ENCODE data around the gene THSD4.

THSD4 gene

GRCh38 chr15:71097890-71098289 is 17.4 kb upstream of the THSD4 start:
- WGBS, 2 experiments (ENCODE audit: insufficient coverage in 2 of 2), result 86% methylated on average over 1 of the region's 4 CpGs; no CpG with 5 or more reads in 1 of the 2 experiments
- peaks cover 12% of the 10 kb centered on the region for H3K4me1 ChIP-seq (ENCODE audit: control insufficient read depth, insufficient read depth, low read length, poor library complexity, severe bottlenecking)
- no peaks in the 10 kb centered on the region for H3K36me3 ChIP-seq (ENCODE audit: control insufficient read depth, insufficient read depth, low read length)
- no peaks in the 10 kb centered on the region for H3K9me3 ChIP-seq (ENCODE audit: control insufficient read depth, low read length)
- no peak overlapping the region for H3K27ac ChIP-seq (ENCODE audit: low read depth, low read length, severe bottlenecking)
- no peak overlapping the region for H3K4me3 ChIP-seq (ENCODE audit: extremely low read depth, insufficient read depth, low read length, poor library complexity, severe bottlenecking)

GRCh38 chr15:71098920-71099319 is 16.4 kb upstream of the THSD4 start:
- Histone ChIP-seq H3K4me1 (ENCODE audit: control insufficient read depth, insufficient read depth, low read length, poor library complexity, severe bottlenecking) (peaks cover 12% of the 10 kb centered on the region), H3K9me3 (ENCODE audit: control insufficient read depth, low read length) (no peaks in the 10 kb centered on the region), H3K36me3 (ENCODE audit: control insufficient read depth, insufficient read depth, low read length) (no peaks in the 10 kb centered on the region), H3K4me3 (ENCODE audit: extremely low read depth, insufficient read depth, low read length, poor library complexity, severe bottlenecking) (no peak overlapping the region), H3K27ac (ENCODE audit: low read depth, low read length, severe bottlenecking) (no peak overlapping the region)
- WGBS, 2 experiments (ENCODE audit: insufficient coverage in 2 of 2), result no CpG with 5 or more reads among the region's 1 CpG

- Histone ChIP-seq H3K9me3 (ENCODE audit: control insufficient read depth, low read length) (no peaks in the 10 kb centered on the region), H3K4me3 (ENCODE audit: extremely low read depth, insufficient read depth, low read length, poor library complexity, severe bottlenecking) (no peak overlapping the region), H3K27ac (ENCODE audit: low read depth, low read length, severe bottlenecking) (no peak overlapping the region), H3K4me1 (ENCODE audit: control insufficient read depth, insufficient read depth, low read length, poor library complexity, severe bottlenecking) (no peaks in the 10 kb centered on the region), H3K36me3 (ENCODE audit: control insufficient read depth, insufficient read depth, low read length) (no peaks in the 10 kb centered on the region)
- WGBS, 2 experiments (ENCODE audit: insufficient coverage in 2 of 2), result 86 to 93% methylated on average over 1 of the region's 2 CpGs
These were observed 12.1 kb upstream of the THSD4 start for GRCh38 chr15:71103102-71103676.

GRCh38 chr15:71104636-71105035 is 10.6 kb upstream of the THSD4 start:
- no peak overlapping the region for H3K27ac ChIP-seq (ENCODE audit: low read depth, low read length, severe bottlenecking)
- 89% methylated on average over 4 of the region's 7 CpGs for WGBS, 2 experiments (ENCODE audit: insufficient coverage in 2 of 2)
- H3K36me3 ChIP-seq (ENCODE audit: control insufficient read depth, insufficient read depth, low read length), result no peaks in the 10 kb centered on the region
- no peaks in the 10 kb centered on the region for H3K9me3 ChIP-seq (ENCODE audit: control insufficient read depth, low read length)
- peaks cover 3% of the 10 kb centered on the region for H3K4me1 ChIP-seq (ENCODE audit: control insufficient read depth, insufficient read depth, low read length, poor library complexity, severe bottlenecking)
- H3K4me3 ChIP-seq (ENCODE audit: extremely low read depth, insufficient read depth, low read length, poor library complexity, severe bottlenecking), result no peak overlapping the region

GRCh38 chr15:71105444-71105843 is 9.8 kb upstream of the THSD4 start:
- 88% methylated on average over 1 of the region's 2 CpGs for WGBS, 2 experiments (ENCODE audit: insufficient coverage in 2 of 2)
- H3K36me3 ChIP-seq (ENCODE audit: control insufficient read depth, insufficient read depth, low read length), result no peaks in the 10 kb centered on the region
- no peak overlapping the region for H3K27ac ChIP-seq (ENCODE audit: low read depth, low read length, severe bottlenecking)
- peaks cover 6% of the 10 kb centered on the region for H3K4me1 ChIP-seq (ENCODE audit: control insufficient read depth, insufficient read depth, low read length, poor library complexity, severe bottlenecking)
- H3K9me3 ChIP-seq (ENCODE audit: control insufficient read depth, low read length), result no peaks in the 10 kb centered on the region
- no peak overlapping the region for H3K4me3 ChIP-seq (ENCODE audit: extremely low read depth, insufficient read depth, low read length, poor library complexity, severe bottlenecking)

GRCh38 chr15:71106802-71107500 is 8.3 kb upstream of the THSD4 start:
- no peak overlapping the region for H3K4me3 ChIP-seq (ENCODE audit: extremely low read depth, insufficient read depth, low read length, poor library complexity, severe bottlenecking)
- no peaks in the 10 kb centered on the region for H3K9me3 ChIP-seq (ENCODE audit: control insufficient read depth, low read length)
- no peak overlapping the region for H3K27ac ChIP-seq (ENCODE audit: low read depth, low read length, severe bottlenecking)
- no peaks in the 10 kb centered on the region for H3K36me3 ChIP-seq (ENCODE audit: control insufficient read depth, insufficient read depth, low read length)
- WGBS, 2 experiments (ENCODE audit: insufficient coverage in 2 of 2), result 90 to 100% methylated on average over 1 to 3 of the region's 4 CpGs
- H3K4me1 ChIP-seq (ENCODE audit: control insufficient read depth, insufficient read depth, low read length, poor library complexity, severe bottlenecking), result peaks cover 21% of the 10 kb centered on the region

- Histone ChIP-seq H3K9me3 (ENCODE audit: control insufficient read depth, low read length) (no peaks in the 10 kb centered on the region), H3K4me1 (ENCODE audit: control insufficient read depth, insufficient read depth, low read length, poor library complexity, severe bottlenecking) (peaks cover 24% of the 10 kb centered on the region), H3K36me3 (ENCODE audit: control insufficient read depth, insufficient read depth, low read length) (no peaks in the 10 kb centered on the region), H3K27ac (ENCODE audit: low read depth, low read length, severe bottlenecking) (no peak overlapping the region), H3K4me3 (ENCODE audit: extremely low read depth, insufficient read depth, low read length, poor library complexity, severe bottlenecking) (no peak overlapping the region)
- 80 to 100% methylated on average over 1 to 4 of the region's 4 CpGs for whole genome bisulfite sequencing, 2 experiments (ENCODE audit: insufficient coverage in 2 of 2)
These were observed 7.8 kb upstream of the THSD4 start for GRCh38 chr15:71107501-71107815.

- 74 to 100% methylated on average over 2 of the region's 4 CpGs for WGBS, 2 experiments (ENCODE audit: insufficient coverage in 2 of 2)
- peaks cover 27% of the 10 kb centered on the region for H3K4me1 ChIP-seq (ENCODE audit: control insufficient read depth, insufficient read depth, low read length, poor library complexity, severe bottlenecking)
These were observed 6.1 kb upstream of the THSD4 start for GRCh38 chr15:71109130-71109529.

GRCh38 chr15:71109905-71110304 is 5.4 kb upstream of the THSD4 start:
- peaks cover 33% of the 10 kb centered on the region for H3K4me1 ChIP-seq (ENCODE audit: control insufficient read depth, insufficient read depth, low read length, poor library complexity, severe bottlenecking)
- H3K27ac ChIP-seq (ENCODE audit: low read depth, low read length, severe bottlenecking), result no peak overlapping the region
- no peaks in the 10 kb centered on the region for H3K9me3 ChIP-seq (ENCODE audit: control insufficient read depth, low read length)
- H3K4me3 ChIP-seq (ENCODE audit: extremely low read depth, insufficient read depth, low read length, poor library complexity, severe bottlenecking), result no peak overlapping the region
- no peaks in the 10 kb centered on the region for H3K36me3 ChIP-seq (ENCODE audit: control insufficient read depth, insufficient read depth, low read length)
- 88 to 100% methylated on average over 1 to 2 of the region's 3 CpGs for WGBS, 2 experiments (ENCODE audit: insufficient coverage in 2 of 2)

More at GRCh38 chr15:71109130-71109529, 6.1 kb upstream of the THSD4 start:
- H3K36me3 ChIP-seq (ENCODE audit: control insufficient read depth, insufficient read depth, low read length), result no peaks in the 10 kb centered on the region
- H3K4me3 ChIP-seq (ENCODE audit: extremely low read depth, insufficient read depth, low read length, poor library complexity, severe bottlenecking), result no peak overlapping the region
- no peak overlapping the region for H3K27ac ChIP-seq (ENCODE audit: low read depth, low read length, severe bottlenecking)
- no peaks in the 10 kb centered on the region for H3K9me3 ChIP-seq (ENCODE audit: control insufficient read depth, low read length)

GRCh38 chr15:71110405-71111180 is 4.7 kb upstream of the THSD4 start:
- peaks cover 34% of the 10 kb centered on the region for H3K4me1 ChIP-seq (ENCODE audit: control insufficient read depth, insufficient read depth, low read length, poor library complexity, severe bottlenecking)
- no peak overlapping the region for H3K4me3 ChIP-seq (ENCODE audit: extremely low read depth, insufficient read depth, low read length, poor library complexity, severe bottlenecking)
- WGBS, 2 experiments (ENCODE audit: insufficient coverage in 2 of 2), result 94 to 95% methylated on average over 11 of the region's 13 CpGs
- no peaks in the 10 kb centered on the region for H3K36me3 ChIP-seq (ENCODE audit: control insufficient read depth, insufficient read depth, low read length)
- H3K27ac ChIP-seq (ENCODE audit: low read depth, low read length, severe bottlenecking), result no peak overlapping the region
- no peaks in the 10 kb centered on the region for H3K9me3 ChIP-seq (ENCODE audit: control insufficient read depth, low read length)

- Histone ChIP-seq H3K4me3 (ENCODE audit: extremely low read depth, insufficient read depth, low read length, poor library complexity, severe bottlenecking) (no peak overlapping the region), H3K36me3 (ENCODE audit: control insufficient read depth, insufficient read depth, low read length) (no peaks in the 10 kb centered on the region), H3K27ac (ENCODE audit: low read depth, low read length, severe bottlenecking) (no peak overlapping the region), H3K9me3 (ENCODE audit: control insufficient read depth, low read length) (no peaks in the 10 kb centered on the region), H3K4me1 (ENCODE audit: control insufficient read depth, insufficient read depth, low read length, poor library complexity, severe bottlenecking) (peaks cover 34% of the 10 kb centered on the region)
- 55 to 75% methylated on average over 1 of the region's 1 CpG for WGBS, 2 experiments (ENCODE audit: insufficient coverage in 2 of 2)
These were observed 4.1 kb upstream of the THSD4 start for GRCh38 chr15:71111181-71111565.
